ENCODE data around the gene EIF5A2. TPM values are rescaled to one million over a fixed set of nuclear protein-coding genes. Genes with fewer than 3 reads are reported as not detected.

EIF5A2 gene
- total RNA-seq, 6 experiments from 2014 or later, result 0.79 to 4.1 (median 2.5) TPM

DNA sequence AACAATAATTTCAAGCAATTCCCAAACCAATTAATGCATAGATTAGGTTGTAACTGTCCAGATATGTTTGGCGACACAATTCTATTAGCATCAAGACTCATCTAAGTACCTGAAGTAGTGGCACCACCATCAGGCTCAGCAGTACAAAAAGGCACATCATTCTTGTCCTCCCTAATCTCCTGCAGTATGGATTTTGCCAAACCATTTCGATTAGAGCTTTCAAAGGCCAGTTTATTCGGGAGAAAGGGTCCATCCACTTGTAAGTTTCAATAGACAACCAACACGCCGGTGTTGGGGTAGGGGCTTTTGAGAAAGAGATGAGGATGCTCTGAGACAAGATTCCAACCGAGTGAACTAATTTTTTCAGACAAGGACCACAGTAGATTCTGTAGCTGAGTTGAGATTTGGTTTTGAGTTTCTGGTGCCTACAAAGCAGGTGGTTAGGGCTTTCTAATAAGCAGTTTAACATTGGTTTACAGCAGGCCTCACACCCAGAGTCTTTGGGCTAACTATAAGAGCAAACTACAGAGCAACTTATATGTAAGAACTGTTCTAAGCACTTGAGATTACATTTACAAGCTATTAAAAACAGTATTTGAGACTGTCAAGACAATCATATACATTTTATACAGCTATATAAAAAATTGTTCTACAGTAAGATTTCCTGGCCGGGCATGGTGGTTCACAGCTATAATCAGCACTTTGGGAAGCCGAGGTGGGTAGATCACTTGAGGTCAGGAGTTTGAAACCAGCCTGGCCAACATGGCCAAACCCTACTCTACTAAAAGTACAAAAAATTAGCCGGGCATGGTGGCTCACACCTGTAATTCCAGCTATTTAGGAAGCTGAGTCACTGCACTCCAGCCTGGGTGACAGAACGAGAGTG lies 43.0 kb downstream of the EIF5A2 start:
- ATAC-seq, result no peak
- TF ChIP-seq POLR2A (IDR thresholded peaks at IDR 0.05), result no peak
- TF ChIP-seq, protein P1, sequence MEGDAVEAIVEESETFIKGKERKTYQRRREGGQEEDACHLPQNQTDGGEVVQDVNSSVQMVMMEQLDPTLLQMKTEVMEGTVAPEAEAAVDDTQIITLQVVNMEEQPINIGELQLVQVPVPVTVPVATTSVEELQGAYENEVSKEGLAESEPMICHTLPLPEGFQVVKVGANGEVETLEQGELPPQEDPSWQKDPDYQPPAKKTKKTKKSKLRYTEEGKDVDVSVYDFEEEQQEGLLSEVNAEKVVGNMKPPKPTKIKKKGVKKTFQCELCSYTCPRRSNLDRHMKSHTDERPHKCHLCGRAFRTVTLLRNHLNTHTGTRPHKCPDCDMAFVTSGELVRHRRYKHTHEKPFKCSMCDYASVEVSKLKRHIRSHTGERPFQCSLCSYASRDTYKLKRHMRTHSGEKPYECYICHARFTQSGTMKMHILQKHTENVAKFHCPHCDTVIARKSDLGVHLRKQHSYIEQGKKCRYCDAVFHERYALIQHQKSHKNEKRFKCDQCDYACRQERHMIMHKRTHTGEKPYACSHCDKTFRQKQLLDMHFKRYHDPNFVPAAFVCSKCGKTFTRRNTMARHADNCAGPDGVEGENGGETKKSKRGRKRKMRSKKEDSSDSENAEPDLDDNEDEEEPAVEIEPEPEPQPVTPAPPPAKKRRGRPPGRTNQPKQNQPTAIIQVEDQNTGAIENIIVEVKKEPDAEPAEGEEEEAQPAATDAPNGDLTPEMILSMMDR (IDR thresholded peaks at IDR 0.05), result no peak

DNA sequence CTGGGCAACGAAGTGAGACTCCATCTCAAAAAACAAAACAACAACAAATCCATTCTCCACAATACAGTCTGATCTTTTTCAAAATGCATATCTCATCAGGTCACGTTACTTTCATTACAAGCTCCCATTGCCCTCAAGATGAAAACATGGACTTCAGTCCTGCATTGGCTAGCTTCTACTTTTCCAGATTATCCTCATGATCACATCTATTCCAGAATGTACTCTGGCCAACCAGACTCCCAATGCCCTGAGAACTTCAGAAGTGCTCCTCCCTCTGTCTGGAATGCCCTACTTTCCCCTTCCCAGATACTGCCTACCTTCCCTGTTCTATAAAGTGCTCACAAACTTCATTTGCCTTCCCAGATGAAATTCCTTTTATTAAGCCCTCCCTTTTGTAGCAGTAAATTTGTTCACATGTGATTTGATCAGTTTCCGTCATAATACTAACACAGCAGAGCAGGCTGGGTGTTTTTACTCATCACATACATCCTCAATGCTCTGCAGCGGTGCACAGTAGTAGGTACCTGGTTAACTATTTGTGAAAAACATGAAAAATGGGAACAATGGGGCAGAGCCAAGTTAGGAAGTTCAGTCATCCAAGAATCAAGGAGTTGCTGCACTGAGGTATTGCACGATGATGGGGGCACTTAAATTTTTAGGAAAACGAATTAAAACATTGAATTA lies 43.8 kb downstream of the EIF5A2 start:
- no peak for DNase-seq
- no peak overlapping the region for H3K27ac ChIP-seq
- peak; percentile 43 to 61 (median 46) for ATAC-seq

More for the DNA sequence above, 43.0 kb downstream of the EIF5A2 start:
- 79% methylated on average over 8 of the region's 10 CpGs for WGBS (ENCODE audit: insufficient coverage, low coverage, low lambda C conversion rate, missing lambda C conversion rate)
- no peak overlapping the region for H3K4me3 ChIP-seq
- intact Hi-C loops (cut with DNase I), result no loop called here
- no peaks in the 10 kb centered on the region for H3K27me3 ChIP-seq
- H3K27ac ChIP-seq, result no peak overlapping the region
- H3K36me3 ChIP-seq, result peaks cover 0 to 33% (median 11%) of the 10 kb centered on the region in 4 donors
- H3K9me3 ChIP-seq, result no peaks in the 10 kb centered on the region
- DNase-seq, result no peak
- H3K4me1 ChIP-seq, result peaks cover 0 to 18% (median 5%) of the 10 kb centered on the region in 4 donors

DNA sequence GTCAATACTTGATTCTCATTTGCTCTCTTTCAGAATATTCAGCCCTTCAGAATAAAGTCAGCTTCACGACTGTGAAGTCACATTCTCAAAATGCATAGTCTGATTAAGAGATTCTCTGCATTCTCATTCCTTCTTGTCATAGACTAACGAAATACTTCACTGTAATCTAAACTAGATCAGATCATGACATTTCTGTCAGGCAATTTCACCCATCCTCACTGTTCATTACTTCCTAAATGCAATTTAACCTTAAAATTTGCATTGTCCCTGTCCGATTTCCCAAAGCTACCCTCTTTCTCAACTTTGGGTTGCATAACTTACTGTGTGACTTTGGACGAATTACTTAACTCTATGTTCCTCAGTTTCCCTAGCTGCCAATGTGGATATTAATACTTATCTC lies 44.6 kb downstream of the EIF5A2 start:
- Histone ChIP-seq H3K9me3 (no peaks in the 10 kb centered on the region), H3K27me3 (no peaks in the 10 kb centered on the region), H3K36me3 (peaks cover 0 to 33% (median 11%) of the 10 kb centered on the region in 4 donors), H3K4me1 (peaks cover 0 to 16% (median 4%) of the 10 kb centered on the region in 4 donors), H3K27ac (no peak overlapping the region), H3K4me3 (no peak overlapping the region)
- DNase-seq (no peak), ATAC-seq (peak in 1 of 4 donors; percentile 29)
- 38% methylated on average over 4 of the region's 4 CpGs for WGBS (ENCODE audit: insufficient coverage, low coverage, low lambda C conversion rate, missing lambda C conversion rate)
- TF ChIP-seq, protein P1 (IDR thresholded peaks at IDR 0.05), result no peak
- TF ChIP-seq POLR2A (IDR thresholded peaks at IDR 0.05), result no peak
- intact Hi-C loops (cut with DNase I), result no loop called here

More for the DNA sequence above, 43.8 kb downstream of the EIF5A2 start:
- intact Hi-C loops (cut with DNase I), result no loop called here
- no peak overlapping the region for H3K4me3 ChIP-seq
- WGBS (ENCODE audit: insufficient coverage, low coverage, low lambda C conversion rate, missing lambda C conversion rate), result 58% methylated on average over 5 of the region's 6 CpGs
- H3K36me3 ChIP-seq, result peaks cover 0 to 33% (median 11%) of the 10 kb centered on the region in 4 donors
- no peaks in the 10 kb centered on the region for H3K9me3 ChIP-seq
- no peak for TF ChIP-seq POLR2A (IDR thresholded peaks at IDR 0.05)
- TF ChIP-seq, protein P1 (IDR thresholded peaks at IDR 0.05), result no peak
- no peaks in the 10 kb centered on the region for H3K27me3 ChIP-seq
- peaks cover 0 to 18% (median 5%) of the 10 kb centered on the region in 4 donors for H3K4me1 ChIP-seq

DNA sequence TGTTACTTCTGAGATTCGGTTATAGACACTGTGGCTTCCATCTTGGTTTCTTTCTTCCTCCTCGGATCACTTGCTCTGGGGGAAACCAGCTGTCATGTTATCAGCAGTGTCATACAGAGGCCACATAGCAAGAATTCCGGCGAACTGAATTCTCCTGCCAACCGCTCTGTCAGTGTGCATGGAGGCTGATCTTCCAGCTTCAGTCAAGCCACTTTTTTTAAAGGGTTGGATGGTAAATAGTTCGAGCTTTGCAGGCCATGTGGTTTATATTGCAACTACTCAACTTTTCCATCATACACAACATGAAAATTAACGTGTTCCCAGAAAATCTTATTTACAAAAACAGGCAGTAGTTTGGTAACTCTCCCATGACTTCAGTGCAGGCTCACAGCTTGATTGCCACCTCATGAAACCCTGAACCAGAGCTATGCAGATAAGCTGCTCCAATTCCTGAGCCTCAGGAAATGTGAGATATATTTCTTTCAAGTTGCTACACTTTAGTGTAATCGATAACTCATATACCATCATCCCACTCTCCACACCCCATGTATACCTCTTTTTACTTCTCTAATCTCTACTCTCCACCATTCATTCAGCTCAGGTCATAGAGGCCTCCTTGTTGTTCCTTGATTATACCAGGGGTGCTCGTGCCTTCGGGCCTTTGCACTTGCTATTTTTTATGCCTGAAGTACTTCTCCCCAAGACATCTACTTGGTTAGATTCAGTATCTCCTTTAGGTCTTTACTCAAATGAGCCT lies 45.6 kb downstream of the EIF5A2 start:
- peak in 1 of 4 donors; percentile 10 for ATAC-seq
- 84% methylated on average over 9 of the region's 10 CpGs for WGBS (ENCODE audit: insufficient coverage, low coverage, low lambda C conversion rate, missing lambda C conversion rate)

More for the DNA sequence above, 45.6 kb downstream of the EIF5A2 start:
- H3K36me3 ChIP-seq, result peaks cover 0 to 29% (median 11%) of the 10 kb centered on the region in 4 donors
- DNase-seq, result no peak
- no peak overlapping the region for H3K27ac ChIP-seq
- no peak for TF ChIP-seq POLR2A (IDR thresholded peaks at IDR 0.05)
- TF ChIP-seq, protein P1 (IDR thresholded peaks at IDR 0.05), result no peak
- intact Hi-C loops (cut with DNase I), result no loop called here
- H3K27me3 ChIP-seq, result no peaks in the 10 kb centered on the region
- H3K4me1 ChIP-seq, result peaks cover 0 to 6% (median 0%) of the 10 kb centered on the region in 4 donors
- no peak overlapping the region for H3K4me3 ChIP-seq
- no peaks in the 10 kb centered on the region for H3K9me3 ChIP-seq

Measured in right lobe of liver (tissue), 6 donors.